Fibroblast of mammary gland (primary cell): ENCODE measurements around the gene CACNA2D1.
A peak's percentile ranks its signal among the peaks of the same experiment; 100 is the strongest.

Source experiments
- DNase-seq: peaks from one replicate; pipeline ENCODE4 v3.0.0-alpha.2; 2010; ENCODE audit warnings: low read depth
- H3K4me3 ChIP-seq: 2 replicates; pipeline ENCODE4 v1.5.1; 2011; ENCODE audit warnings: low read depth, mild to moderate bottlenecking, low read length, moderate library complexity; ENCODE audit not compliant: control insufficient read depth
- TF ChIP-seq, protein P1 (sequence below): conservative IDR thresholded peaks from 2 replicates; pipeline ENCODE4 v1.5.1; 2011; ENCODE audit warnings: low read depth, low read length, inconsistent platforms; ENCODE audit not compliant: control insufficient read depth, insufficient read depth

The CACNA2D1 gene

DNA sequence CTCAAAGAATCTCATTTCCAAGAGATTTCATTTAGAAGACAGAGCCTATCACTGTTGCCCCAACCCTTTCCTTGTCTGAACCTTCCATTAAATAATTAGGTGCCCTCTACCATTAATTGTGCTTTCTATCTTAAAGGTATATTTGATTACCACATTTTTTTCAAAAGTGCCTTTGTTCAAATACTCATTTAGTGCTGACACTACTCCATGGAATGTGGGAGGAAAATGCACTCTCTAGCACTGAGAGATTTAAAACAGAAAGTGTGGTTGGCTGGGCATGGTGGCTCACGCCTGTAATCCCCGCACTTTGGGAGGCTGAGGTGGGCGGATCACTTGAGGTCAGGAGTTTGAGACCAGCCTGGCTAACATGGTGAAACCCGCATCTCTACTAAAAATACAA lies 119.8 kb downstream of the CACNA2D1 start:
- DNase-seq = no peak
- TF ChIP-seq, protein P1, sequence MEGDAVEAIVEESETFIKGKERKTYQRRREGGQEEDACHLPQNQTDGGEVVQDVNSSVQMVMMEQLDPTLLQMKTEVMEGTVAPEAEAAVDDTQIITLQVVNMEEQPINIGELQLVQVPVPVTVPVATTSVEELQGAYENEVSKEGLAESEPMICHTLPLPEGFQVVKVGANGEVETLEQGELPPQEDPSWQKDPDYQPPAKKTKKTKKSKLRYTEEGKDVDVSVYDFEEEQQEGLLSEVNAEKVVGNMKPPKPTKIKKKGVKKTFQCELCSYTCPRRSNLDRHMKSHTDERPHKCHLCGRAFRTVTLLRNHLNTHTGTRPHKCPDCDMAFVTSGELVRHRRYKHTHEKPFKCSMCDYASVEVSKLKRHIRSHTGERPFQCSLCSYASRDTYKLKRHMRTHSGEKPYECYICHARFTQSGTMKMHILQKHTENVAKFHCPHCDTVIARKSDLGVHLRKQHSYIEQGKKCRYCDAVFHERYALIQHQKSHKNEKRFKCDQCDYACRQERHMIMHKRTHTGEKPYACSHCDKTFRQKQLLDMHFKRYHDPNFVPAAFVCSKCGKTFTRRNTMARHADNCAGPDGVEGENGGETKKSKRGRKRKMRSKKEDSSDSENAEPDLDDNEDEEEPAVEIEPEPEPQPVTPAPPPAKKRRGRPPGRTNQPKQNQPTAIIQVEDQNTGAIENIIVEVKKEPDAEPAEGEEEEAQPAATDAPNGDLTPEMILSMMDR = no peak

DNA sequence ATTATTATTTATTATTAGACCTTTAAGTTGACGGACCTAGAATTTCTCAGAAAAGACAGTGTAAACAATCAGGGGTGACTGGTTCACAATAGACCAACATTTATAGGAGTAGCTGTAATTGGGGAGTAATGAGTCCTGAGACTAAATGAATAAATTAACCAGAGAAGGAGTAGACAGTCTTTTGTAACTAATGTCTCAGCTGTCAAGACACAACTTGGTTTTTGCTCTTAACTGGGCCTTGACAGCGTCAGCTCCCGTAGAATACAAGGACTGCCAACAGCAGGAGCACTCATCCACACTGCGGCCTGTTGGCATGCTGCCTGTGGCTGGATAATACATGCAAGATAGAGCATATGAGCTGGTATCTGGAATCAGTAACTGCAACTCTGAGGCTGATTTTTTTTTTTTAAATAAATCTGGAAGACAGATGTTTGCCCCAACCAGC lies 123.9 kb downstream of the CACNA2D1 start:
- TF ChIP-seq, protein P1 = no peak
- peak; percentile 91 for DNase-seq
- no peak overlapping the region for H3K4me3 ChIP-seq

More for the DNA sequence above, 119.8 kb downstream of the CACNA2D1 start:
- no peak overlapping the region for H3K4me3 ChIP-seq

DNA sequence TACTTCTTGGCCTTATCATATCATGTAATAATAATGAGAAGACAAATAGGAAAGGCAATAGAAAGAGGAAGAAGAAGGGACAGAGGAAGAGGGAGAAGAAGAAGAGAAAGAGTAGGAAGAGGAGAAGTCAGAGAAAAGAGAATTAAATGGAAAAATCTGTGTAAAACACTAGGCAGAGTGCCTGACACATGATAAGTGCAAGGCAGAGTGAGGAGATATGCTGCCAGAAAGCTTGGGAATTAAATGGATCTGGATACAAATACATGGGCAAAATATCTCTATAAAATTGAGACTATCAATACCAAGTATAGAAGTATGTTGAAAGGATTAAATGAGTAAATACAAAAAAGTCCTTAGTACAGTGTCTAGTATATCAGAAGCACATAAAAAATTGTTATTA lies 124.8 kb downstream of the CACNA2D1 start:
- TF ChIP-seq, protein P1 = no peak
- DNase-seq = no peak
- H3K4me3 ChIP-seq = no peak overlapping the region

DNA sequence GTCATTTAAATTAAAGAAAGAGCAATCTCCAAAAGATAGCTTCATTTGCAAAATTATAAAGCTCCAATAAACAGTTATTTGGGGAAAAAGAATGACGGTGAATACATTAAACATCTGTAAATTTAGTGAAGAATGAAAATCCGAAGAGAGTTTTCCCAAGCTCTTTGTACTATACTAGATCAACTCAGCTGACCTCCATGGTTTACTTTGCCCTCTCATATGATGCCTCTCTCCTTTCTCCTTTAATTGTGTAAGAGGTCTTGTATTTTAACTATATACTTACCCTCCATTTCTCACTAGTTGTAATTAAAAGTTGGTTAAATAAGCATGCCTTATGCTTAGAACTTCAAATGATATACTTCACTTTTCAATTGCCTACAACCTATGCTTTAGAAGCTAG lies 125.8 kb downstream of the CACNA2D1 start:
- DNase-seq = no peak
- no peak overlapping the region for H3K4me3 ChIP-seq
- TF ChIP-seq, protein P1 = no peak

DNA sequence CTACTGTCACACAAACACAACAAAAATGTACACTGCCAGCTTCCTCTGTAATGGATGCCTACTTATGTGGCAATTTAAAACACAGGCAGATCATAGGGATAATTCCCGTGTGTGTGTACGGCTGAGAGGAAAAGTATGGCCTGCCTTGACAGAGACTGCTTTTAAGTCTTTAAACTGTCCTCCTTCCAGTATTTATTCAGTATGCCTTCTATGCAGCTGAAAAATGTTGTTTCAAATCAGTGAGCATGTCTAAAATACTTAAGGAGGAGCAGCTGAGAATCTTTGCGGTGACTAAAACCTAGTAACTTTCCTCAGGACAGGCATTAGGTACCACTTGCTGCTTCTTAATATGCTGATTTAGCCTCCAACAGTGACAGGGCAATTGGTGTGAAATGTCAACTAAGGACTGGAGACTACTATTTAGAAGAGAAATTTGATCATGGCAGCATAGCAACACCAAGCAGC lies 126.3 kb downstream of the CACNA2D1 start:
- TF ChIP-seq, protein P1 = no peak
- DNase-seq = no peak
- no peak overlapping the region for H3K4me3 ChIP-seq

DNA sequence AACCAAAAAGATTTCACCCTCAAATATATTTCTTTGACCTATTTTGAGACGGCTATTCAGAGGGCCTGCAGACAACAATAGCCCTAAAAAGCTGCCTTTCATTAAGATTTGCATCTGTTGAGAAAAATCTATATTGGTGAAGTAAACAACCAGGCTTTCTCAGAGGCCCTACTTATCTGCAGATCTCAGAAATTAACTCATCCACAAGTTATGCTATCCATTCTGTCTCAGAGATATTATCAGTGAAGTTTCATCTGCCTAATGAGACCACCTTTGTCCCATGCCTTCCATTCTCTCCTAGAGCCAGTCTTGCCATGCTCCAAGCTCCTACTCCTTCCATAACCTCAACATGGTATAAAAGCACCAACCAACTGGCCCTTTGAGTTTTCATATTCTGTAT lies 130.3 kb downstream of the CACNA2D1 start:
- no peak for DNase-seq
- no peak overlapping the region for H3K4me3 ChIP-seq
- TF ChIP-seq, protein P1 = no peak

DNA sequence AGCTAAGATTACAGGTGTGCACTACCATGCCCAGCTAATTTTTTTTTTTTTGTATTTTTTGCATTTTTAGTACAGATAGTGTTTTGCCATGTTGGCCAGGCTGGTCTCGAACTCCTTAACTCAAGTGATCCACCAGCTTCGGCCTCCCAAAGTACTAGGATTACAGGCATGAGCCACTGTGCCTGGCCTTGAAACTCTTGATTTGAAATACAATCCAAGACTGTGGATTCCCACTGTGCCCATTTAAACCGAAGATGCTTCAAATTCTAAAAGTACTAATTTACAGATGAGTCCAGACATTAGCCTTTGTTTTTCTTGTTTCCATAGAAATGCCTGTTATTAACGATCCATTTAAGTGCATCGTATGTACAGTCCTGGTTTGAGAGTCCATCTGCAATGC lies 130.9 kb downstream of the CACNA2D1 start:
- no peak for DNase-seq
- no peak overlapping the region for H3K4me3 ChIP-seq
- TF ChIP-seq, protein P1 = no peak
